GM13976 (cell line): Measurements from ENCODE around the gene POLR2L.

Experiments
- DNase-seq: peaks from one replicate; pipeline ENCODE4 v3.0.0; 2012; ENCODE audit warnings: low spot score
- CTCF ChIP-seq: IDR thresholded peaks from 2 replicates; pipeline ENCODE4 v1.5.1; 2012; ENCODE audit warnings: borderline replicate concordance, mild to moderate bottlenecking; ENCODE audit not compliant: insufficient read depth; ENCODE audit errors: extremely low read depth, missing control alignments, control extremely low read depth
- in situ Hi-C: fragments of 300-500 bp; cut with MboI; formaldehyde crosslinking; loops from one replicate; pipeline ENCODE4 v1.12.0; 2022; ENCODE audit warnings: low sequenced_read_pairs, mixed read lengths, inconsistent platforms; ENCODE audit not compliant: unreplicated experiment

POLR2L gene

GRCh38 chr11:870418-870817 lies 28.1 kb upstream of the POLR2L start:
- TF ChIP-seq CTCF: no peak
- in situ Hi-C loops: no loop called here
- no peak for DNase-seq

DNA sequence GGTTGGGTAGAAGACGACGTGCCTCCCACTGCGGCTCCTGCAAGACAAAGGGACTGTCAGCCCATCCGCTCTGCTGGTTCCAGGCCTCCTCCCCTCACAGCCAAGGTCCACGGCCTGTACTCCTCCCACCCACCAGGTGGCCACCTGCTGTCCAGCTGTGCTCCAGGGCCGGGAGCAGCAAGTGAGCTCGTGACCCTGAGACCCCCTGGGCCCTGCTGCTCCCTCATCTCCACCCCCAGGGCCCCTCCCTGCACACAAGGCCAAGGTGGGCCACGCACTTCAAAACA lies 27.7 kb upstream of the POLR2L start:
- in situ Hi-C loops: no loop called here
- TF ChIP-seq CTCF: no peak
- DNase-seq: no peak

DNA sequence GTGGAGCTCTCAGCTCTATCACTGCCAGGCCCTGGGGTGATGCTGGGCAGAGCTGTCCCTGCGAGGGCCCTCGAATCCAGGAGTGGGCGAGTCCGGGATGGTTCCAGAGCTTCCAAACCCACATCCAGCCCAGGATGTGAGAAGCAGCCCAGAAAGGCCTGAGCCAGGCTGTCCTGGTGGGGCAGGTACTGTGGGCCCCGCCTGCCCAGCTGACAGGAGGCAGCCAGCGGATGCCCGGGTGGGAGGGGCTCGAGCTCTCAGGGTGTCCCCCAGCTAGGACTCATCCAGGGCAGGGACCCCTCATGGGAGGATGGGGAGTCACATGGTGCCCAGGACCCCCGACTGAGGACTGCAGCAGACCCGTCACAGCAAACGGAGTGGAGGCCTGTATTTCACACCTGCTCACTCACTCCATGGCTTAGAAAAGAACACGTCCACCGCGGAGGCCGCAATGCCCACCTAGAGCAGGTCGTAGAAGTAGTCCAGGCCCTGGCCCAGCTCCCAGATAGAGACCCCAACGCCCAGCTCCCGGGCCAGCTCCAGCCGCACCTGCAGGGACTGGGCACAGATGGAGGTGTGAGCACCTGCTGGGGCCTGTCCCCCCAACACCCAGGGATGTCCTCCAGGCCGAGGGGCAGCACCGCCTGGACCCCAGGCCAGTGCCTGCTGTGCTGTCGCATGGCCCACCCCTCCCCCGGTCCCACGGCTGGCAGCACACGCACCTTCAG lies 27.2 kb upstream of the POLR2L start:
- DNase-seq: no peak
- in situ Hi-C loops: no loop called here
- no peak for TF ChIP-seq CTCF

DNA sequence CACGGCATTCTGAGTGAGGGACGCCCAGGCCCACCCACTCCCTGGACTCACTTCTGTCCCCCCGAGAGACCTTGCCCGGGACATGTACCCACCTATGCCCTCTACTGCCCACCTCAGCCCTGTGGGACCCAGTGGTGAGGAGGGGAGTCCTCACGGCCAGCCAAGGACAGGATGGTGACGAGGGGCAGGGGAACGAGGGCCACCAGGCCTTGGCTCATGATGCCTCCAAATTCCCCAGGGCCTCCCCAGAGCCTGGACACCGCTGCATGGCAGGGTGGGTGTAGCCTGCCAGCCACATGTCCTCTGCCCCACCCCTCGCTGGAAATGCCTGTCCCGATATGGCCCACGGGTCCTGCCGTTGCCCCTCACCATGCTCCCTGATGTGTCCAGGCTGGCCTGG lies 26.5 kb upstream of the POLR2L start:
- DNase-seq: no peak
- in situ Hi-C loops: no loop called here
- no peak for TF ChIP-seq CTCF

- in situ Hi-C loops: no loop called here
- DNase-seq: no peak
- no peak for TF ChIP-seq CTCF
Measured at GRCh38 chr11:868394-868793, 26.1 kb upstream of the POLR2L start.

DNA sequence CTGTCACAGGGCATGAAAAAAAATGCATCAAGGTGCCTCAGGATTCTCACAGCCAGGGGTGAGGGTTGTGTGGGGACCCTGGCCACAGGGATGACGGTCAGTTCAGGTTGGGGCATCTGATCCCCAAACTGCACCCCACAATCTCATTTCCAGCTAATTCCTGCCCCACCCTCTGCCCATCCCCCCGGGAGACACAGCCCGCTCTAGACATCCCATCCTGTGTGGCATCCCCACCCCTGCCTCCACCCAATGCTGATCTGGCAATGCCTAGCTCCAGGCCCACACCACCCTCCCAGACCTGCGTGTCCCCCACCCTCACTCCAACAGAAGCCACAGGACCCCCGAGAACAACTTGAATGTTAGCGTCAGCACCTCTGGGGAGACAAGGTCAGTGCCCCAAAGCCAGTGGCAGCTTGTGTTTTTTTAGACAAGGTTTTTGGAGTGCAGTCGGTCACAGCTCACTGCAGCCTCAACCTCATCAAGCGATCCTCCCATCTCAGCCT lies 25.6 kb upstream of the POLR2L start:
- in situ Hi-C loops: no loop called here
- no peak for DNase-seq

More for the DNA sequence above, 25.6 kb upstream of the POLR2L start:
- no peak for TF ChIP-seq CTCF
